A549 (cell line): ENCODE data around the gene ABHD17A.

Experiments used
- CBX2 ChIP-seq: fragments of 200-600 bp; sonication (generic); IDR thresholded peaks from 2 replicates; pipeline ENCODE4 v1.6.1; 2016; ENCODE audit warnings: low read depth, mild to moderate bottlenecking, borderline replicate concordance
- FOXS1 ChIP-seq: fragments of 250-450 bp; sonication (Bioruptor Pico); IDR thresholded peaks from 2 replicates; pipeline ENCODE4 v1.5.0; 2020; ENCODE audit warnings: mild to moderate bottlenecking, moderate library complexity
- JUN ChIP-seq, 2 experiments: fragments of >200 bp; sonication (Bioruptor Twin); formaldehyde crosslinking; IDR thresholded peaks; 2 replicates in 1 of 2; 3 replicates in 1 of 2; pipeline ENCODE4 v1.6.1; 2016 to 2017
- NR3C1 ChIP-seq: fragments of >200 bp; sonication (Bioruptor Twin); formaldehyde crosslinking; IDR thresholded peaks from 3 replicates; pipeline ENCODE4 v1.6.1; 2017
- TF ChIP-seq, protein P1 (sequence below): fragments of 450-650 bp; IDR thresholded peaks from 2 replicates; pipeline ENCODE4 v1.6.1; 2014; ENCODE audit warnings: antibody characterized with exemption

DNA sequence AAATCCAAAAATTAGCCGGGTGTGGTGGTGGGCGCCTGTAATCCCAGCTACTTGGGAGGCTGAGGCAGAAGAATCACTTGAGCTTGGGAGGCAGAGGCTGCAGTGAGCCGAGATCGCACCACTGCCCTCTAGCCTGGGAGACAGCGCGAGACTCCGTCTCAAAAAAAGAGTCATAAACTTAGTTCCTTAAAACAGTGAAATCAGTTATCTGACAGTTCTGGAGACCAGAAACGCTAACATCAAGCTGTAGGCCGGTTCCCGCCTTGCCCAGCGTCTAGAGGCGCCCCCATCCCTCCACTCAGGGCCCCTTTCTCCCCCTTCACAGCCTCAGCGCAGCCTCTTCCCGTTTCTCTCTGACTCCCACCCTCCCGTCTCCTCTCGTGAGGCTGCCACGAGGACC lies 31.9 kb upstream of the ABHD17A start:
- no peak for TF ChIP-seq CBX2
- no peak for TF ChIP-seq NR3C1
- no peak for TF ChIP-seq JUN (IDR thresholded peaks at IDR 0.05)
- TF ChIP-seq, protein P1, sequence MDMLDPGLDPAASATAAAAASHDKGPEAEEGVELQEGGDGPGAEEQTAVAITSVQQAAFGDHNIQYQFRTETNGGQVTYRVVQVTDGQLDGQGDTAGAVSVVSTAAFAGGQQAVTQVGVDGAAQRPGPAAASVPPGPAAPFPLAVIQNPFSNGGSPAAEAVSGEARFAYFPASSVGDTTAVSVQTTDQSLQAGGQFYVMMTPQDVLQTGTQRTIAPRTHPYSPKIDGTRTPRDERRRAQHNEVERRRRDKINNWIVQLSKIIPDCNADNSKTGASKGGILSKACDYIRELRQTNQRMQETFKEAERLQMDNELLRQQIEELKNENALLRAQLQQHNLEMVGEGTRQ = no peak
- no peak for TF ChIP-seq FOXS1
